ENCODE measurements around the gene DEPDC1. TPM values are rescaled to one million over a fixed set of nuclear protein-coding genes. Genes with fewer than 3 reads are reported as not detected.

Gene DEPDC1
- total RNA-seq, 4 donors from 2014 or later = 0.19 to 2.4 (median 0.44) TPM; not detected in 1

DNA sequence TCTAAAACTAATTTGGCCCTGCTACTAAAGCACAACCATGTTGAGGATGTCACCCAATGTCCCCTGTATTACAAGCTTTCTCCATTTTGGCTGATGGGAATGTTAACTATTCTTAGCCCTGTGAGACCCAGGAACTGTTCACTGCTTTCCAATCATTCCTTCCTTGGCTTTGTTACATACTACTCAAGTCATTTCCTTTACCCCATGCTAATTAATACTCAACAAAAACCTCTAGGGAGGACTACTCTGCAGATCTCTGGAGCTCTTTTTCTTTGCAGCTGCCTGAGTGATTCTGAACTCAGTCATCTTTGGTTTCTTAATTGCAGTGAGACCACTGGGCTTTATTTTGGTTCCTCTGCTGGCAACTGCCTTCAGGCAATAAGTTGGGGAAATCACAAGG is 23.8 kb downstream of the DEPDC1 start:
- TF ChIP-seq, protein P1, sequence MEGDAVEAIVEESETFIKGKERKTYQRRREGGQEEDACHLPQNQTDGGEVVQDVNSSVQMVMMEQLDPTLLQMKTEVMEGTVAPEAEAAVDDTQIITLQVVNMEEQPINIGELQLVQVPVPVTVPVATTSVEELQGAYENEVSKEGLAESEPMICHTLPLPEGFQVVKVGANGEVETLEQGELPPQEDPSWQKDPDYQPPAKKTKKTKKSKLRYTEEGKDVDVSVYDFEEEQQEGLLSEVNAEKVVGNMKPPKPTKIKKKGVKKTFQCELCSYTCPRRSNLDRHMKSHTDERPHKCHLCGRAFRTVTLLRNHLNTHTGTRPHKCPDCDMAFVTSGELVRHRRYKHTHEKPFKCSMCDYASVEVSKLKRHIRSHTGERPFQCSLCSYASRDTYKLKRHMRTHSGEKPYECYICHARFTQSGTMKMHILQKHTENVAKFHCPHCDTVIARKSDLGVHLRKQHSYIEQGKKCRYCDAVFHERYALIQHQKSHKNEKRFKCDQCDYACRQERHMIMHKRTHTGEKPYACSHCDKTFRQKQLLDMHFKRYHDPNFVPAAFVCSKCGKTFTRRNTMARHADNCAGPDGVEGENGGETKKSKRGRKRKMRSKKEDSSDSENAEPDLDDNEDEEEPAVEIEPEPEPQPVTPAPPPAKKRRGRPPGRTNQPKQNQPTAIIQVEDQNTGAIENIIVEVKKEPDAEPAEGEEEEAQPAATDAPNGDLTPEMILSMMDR (IDR thresholded peaks at IDR 0.05; ENCODE audit: low read depth) = no peak

DNA sequence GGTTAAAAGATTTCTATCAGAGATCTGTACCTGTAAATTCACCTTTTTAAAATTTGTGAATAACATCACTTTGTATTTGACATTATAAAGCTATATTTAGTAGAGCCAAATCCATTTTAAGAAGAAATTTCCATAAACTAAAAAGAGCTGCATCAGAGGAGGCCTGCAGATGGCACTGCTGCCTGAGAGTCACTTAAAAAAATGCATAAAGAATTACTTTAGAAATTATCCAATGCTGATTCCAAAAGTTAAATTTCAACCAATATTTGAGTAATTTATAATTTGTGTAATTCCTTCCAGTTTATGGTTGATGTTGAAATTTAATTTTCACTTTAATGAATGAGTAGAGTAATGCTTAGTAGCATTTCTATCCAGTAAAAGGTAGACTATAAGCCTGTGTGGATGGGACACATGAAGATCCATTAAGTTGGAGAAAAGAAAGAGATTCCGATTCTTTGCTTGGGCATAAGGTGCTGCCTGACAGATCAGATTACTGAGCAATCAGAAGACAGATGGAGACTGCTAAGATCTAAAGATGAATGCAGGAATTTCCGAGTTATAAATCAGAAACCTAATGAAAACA is 26.4 kb downstream of the DEPDC1 start:
- TF ChIP-seq, protein P1 (IDR thresholded peaks at IDR 0.05; ENCODE audit: low read depth) = no peak

DNA sequence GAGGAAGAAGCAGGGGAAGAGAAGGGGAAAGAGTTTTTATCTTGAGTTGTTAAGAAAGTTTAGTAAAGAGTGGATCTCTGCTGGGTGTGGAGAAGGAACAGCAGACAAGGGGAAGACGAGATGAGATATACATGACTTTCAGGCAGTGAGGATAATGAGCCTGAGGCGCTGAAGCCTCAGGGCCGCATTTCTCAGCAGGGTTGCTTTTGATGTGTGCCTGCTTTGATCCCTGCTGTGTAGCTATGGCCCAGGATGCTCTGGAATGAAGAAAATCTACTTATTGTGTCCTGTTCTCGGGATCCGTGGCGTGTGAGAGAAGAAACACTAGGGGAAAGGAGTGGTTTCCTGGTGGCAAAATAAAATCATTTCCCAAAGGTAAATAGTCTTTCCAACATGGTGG is 32.0 kb downstream of the DEPDC1 start:
- TF ChIP-seq, protein P1 (IDR thresholded peaks at IDR 0.05; ENCODE audit: low read depth) = no peak

DNA sequence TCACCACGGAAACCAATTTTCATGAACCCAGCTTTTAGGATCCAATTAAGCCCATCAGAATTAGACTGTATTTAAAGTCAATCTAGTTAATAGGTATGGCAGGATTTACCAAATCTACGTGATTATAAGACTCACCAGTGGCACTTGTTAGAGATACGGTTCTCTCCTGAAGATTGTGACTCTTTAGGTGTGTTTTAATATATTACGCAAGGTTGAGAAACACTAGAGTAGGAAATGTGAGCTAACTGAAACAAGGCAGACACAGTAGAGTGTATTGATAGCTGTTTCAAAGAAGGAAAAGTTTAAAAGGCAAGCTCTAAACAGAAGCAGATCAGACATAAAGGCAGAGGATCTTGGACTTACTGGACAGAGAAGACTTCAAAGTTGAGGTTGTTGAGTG is 35.9 kb downstream of the DEPDC1 start:
- TF ChIP-seq, protein P1 (IDR thresholded peaks at IDR 0.05; ENCODE audit: low read depth) = no peak

DNA sequence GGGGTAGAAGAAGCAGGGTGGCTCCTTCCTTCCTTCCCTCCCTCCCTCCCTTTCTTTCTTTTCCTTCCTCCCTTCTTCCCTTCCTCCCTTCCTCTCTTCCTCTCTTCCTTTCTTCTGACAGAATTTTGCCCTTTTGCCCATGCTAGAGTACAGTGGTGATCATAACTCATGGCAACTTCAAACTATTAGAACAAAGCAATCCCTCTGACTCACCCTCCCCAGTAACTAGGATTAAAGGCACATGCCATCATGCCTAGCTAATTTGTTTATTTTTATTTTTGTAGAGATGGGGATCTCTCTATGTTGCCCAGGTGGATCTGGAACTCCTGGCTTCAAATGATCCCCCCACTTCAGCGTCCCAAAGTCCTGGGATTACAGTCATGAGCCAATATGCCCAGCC is 37.1 kb downstream of the DEPDC1 start:
- TF ChIP-seq, protein P1 (IDR thresholded peaks at IDR 0.05; ENCODE audit: low read depth) = no peak

DNA sequence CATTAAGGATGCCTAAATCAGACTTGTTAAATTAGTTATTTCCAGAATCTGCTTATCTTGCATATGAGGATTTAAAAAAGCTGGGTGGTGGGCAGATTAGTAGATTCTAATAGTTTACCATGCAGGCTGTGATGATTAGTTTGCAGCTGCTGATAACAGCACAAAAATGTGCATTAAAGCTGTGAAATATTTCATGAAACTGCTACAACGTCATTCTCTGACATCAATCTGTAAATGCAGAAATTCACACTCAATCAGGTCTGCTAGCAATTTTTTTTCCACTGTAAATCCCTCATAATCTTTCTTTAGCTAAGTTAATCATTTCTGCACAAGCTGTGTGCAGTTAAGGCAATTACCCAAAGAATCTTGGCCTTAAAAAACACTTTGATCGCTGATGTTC is 37.8 kb downstream of the DEPDC1 start:
- TF ChIP-seq, protein P1 (IDR thresholded peaks at IDR 0.05; ENCODE audit: low read depth) = no peak

DNA sequence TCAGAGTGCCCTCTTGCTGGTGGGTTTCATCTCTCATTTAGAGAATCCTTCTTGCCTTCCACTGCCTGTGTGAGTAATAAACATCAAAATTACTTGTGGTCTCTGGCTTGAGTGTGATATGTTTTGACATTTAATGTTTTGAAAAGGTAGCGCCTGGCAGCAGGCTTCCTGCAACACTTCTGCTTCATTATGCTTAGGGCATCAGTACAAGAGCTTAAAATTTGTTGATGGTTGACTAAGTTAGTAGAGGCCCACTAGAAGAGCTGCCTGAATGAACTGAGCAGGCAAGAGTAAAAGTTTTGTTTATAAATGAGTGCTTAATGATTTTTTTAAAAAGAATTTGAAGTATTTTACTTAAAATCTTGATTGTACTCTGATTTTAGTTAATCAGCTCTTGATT is 40.7 kb downstream of the DEPDC1 start:
- TF ChIP-seq, protein P1 (IDR thresholded peaks at IDR 0.05; ENCODE audit: low read depth) = no peak

All from subcutaneous adipose tissue (tissue), 4 donors.